Measurements from ENCODE around the gene GPR139.

GRCh38 chr16:20114356-20114755 lies 40.7 kb upstream of the GPR139 start:
- TF ChIP-seq REST (IDR thresholded peaks at IDR 0.05; ENCODE audit: low read depth, low read length) (no peak), CTCF (IDR thresholded peaks at IDR 0.05) (no peak), MAX (IDR thresholded peaks at IDR 0.05; ENCODE audit: low read depth) (no peak), CHD2 (IDR thresholded peaks at IDR 0.05; ENCODE audit: low read length, partially characterized antibody) (no peak), USF2 (IDR thresholded peaks at IDR 0.05; ENCODE audit: borderline replicate concordance, low read depth, low read length) (no peak), MXI1 (IDR thresholded peaks at IDR 0.05; ENCODE audit: low read depth, low read length) (no peak), TEAD4 (IDR thresholded peaks at IDR 0.05; ENCODE audit: borderline replicate concordance, insufficient read depth) (no peak)
